HG02678 (cell line): ENCODE measurements around the gene FGFBP1.

Experiments used
- ATAC-seq: cut with Tn5 transposase; IDR thresholded peaks from one replicate; pipeline ENCODE4 v1.9.1; 2021; ENCODE audit warnings: mild to moderate bottlenecking, moderate library complexity; ENCODE audit not compliant: unreplicated experiment

The FGFBP1 gene

GRCh38 chr4:15938640-15939039, at the start of gene FGFBP1:
Gene FGFBP1, minus strand, starts transcription at chr4:15938740. Its CDS starts 2,108 bp downstream, at chr4:15936632.
- ATAC-seq: no peak

- no peak for ATAC-seq
These were observed 49.7 kb upstream of the FGFBP1 start for GRCh38 chr4:15988222-15988621.

GRCh38 chr4:15986907-15987306, 48.4 kb upstream of the FGFBP1 start:
- no peak for ATAC-seq

GRCh38 chr4:15983610-15984009, 45.1 kb upstream of the FGFBP1 start:
- no peak for ATAC-seq

- no peak for ATAC-seq
These were observed 44.4 kb upstream of the FGFBP1 start for GRCh38 chr4:15982842-15983524.

- no peak for ATAC-seq
These were observed 38.2 kb upstream of the FGFBP1 start for GRCh38 chr4:15976456-15977447.

- ATAC-seq: no peak
These were observed 32.7 kb upstream of the FGFBP1 start for GRCh38 chr4:15971068-15971801.

GRCh38 chr4:15968551-15969300, 30.2 kb upstream of the FGFBP1 start:
- no peak for ATAC-seq

GRCh38 chr4:15965325-15965724, 26.8 kb upstream of the FGFBP1 start:
- ATAC-seq: no peak

GRCh38 chr4:15964159-15964558, 25.6 kb upstream of the FGFBP1 start:
- no peak for ATAC-seq

GRCh38 chr4:15963576-15963975, 25.0 kb upstream of the FGFBP1 start:
- ATAC-seq: peak; percentile 64

- ATAC-seq: peak; percentile 54
These were observed 24.5 kb upstream of the FGFBP1 start, which contains the start of gene FGFBP2 for GRCh38 chr4:15963001-15963451. Gene FGFBP2, minus strand, starts transcription at chr4:15963175. Its CDS starts 46 bp downstream, at chr4:15963129.

GRCh38 chr4:15961781-15962510, 23.4 kb upstream of the FGFBP1 start:
- no peak for ATAC-seq

GRCh38 chr4:15958562-15958961, 20.0 kb upstream of the FGFBP1 start:
- ATAC-seq: no peak

GRCh38 chr4:15956179-15956850, 17.8 kb upstream of the FGFBP1 start:
- ATAC-seq: peak; percentile 93

- no peak for ATAC-seq
These were observed 17.1 kb upstream of the FGFBP1 start for GRCh38 chr4:15955670-15956069.

GRCh38 chr4:15953625-15954024, 15.1 kb upstream of the FGFBP1 start:
- ATAC-seq: no peak

GRCh38 chr4:15951781-15952180, 13.2 kb upstream of the FGFBP1 start:
- no peak for ATAC-seq

GRCh38 chr4:15948826-15949225, 10.3 kb upstream of the FGFBP1 start:
- ATAC-seq: no peak
